GM21526 (cell line): ENCODE data around the gene ST6GALNAC1.
"Not testable (repeated sequence)": the region's sequence is repeated elsewhere in the genome, so short reads cannot be mapped to it uniquely, and the experiment has no call there.

Source experiments
- ATAC-seq: cut with Tn5 transposase; IDR thresholded peaks from one replicate; pipeline ENCODE4 v1.9.1; 2021; ENCODE audit warnings: moderate library complexity; ENCODE audit not compliant: unreplicated experiment, low FRiP score

ST6GALNAC1 gene

GRCh38 chr17:76644995-76645394, 1.4 kb upstream of the ST6GALNAC1 start:
- no peak for ATAC-seq

DNA sequence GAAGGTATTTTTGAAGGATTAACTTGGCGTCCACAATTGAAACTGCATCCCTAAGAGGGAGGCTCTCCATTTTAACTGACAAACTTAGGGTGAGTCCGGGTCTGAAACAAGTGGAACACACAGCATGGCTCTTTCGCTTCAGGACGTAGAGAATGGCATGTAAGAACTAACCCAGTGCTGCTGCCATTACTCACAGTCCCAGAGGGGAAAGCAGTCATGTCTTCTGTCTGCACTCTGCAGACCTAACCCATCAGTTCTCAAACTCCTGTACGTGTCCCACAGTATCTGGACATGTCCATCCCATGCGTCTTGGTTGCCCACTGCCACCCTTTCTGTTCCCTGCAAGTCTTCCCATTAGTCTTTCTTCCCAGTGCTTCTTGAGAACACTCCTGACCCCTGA, 563 bp downstream of the ST6GALNAC1 start:
- no peak for ATAC-seq

- no peak for ATAC-seq
These were observed 1.5 kb downstream of the ST6GALNAC1 start for GRCh38 chr17:76642032-76642561.

DNA sequence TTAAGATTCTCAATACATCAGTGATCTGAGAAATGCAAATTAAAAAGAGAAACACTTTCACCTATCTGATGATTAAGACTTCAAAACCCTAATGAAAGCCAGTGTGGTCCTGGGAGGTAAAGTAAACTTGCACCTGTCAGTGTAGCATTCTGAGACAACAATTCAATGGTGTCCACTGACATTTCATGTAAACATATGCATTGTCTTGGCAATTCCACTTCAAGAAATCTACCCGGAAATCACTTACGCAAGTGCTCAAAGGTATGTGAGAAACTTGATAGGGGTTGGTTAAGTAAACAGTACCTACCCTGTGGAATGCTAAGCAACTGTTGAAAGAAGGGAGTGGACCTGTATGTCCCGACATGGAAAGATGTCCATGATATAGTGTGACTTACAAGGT, 2.1 kb downstream of the ST6GALNAC1 start:
- ATAC-seq, result no peak

GRCh38 chr17:76640550-76641380, 2.8 kb downstream of the ST6GALNAC1 start:
- no peak for ATAC-seq

- ATAC-seq, result no peak
These were observed 5.3 kb downstream of the ST6GALNAC1 start for GRCh38 chr17:76638263-76638662.

DNA sequence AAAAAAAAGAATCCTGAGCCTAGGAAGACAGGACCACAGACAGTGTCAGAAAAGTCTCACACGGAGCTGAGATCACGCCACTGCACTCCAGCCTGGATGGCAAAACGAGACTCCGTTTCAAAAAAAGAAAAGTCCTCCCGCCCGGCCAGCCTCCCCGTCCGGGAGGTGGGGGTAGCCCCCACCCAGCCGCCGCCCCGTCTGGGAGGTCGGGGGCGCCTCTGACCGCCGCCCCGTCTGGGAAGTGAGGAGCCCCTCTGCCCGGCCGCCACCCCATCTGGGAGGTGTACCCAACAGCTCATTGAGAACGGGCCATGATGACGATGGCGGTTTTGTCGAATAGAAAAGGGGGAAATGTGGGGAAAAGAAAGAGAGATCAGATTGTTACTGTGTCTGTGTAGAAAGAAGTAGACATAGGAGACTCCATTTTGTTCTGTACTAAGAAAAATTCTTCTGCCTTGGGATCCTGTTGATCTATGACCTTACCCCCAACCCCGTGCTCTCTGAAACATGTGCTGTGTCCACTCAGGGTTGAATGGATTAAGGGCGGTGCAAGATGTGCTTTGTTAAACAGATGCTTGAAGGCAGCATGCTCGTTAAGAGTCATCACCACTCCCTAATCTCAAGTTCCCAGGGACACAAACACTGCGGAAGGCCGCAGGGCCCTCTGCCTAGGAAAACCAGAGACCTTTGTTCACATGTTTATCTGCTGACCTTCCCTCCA, 6.9 kb downstream of the ST6GALNAC1 start:
- ATAC-seq, result not testable (repeated sequence)

GRCh38 chr17:76635659-76636360, 7.7 kb downstream of the ST6GALNAC1 start:
- ATAC-seq, result no peak

DNA sequence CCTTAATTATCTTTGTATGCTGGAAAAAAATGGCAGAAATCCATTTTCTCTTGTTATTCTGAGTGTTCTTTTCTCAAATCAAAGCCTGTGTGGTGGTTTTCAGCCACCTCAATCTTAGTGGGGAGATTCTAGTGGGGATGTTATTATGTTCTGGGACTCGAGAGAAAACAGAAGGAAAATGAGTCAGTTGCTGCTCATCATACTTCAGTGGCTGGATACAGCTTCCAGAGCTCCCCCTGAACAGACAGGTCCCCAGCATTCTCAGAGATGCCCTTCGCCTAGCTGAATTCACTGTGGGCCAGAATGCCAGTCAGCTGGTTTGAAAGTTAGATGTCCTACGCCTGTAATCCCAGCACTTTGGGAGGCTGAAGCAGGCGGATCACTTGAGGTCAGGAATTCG, 8.5 kb downstream of the ST6GALNAC1 start:
- no peak for ATAC-seq

DNA sequence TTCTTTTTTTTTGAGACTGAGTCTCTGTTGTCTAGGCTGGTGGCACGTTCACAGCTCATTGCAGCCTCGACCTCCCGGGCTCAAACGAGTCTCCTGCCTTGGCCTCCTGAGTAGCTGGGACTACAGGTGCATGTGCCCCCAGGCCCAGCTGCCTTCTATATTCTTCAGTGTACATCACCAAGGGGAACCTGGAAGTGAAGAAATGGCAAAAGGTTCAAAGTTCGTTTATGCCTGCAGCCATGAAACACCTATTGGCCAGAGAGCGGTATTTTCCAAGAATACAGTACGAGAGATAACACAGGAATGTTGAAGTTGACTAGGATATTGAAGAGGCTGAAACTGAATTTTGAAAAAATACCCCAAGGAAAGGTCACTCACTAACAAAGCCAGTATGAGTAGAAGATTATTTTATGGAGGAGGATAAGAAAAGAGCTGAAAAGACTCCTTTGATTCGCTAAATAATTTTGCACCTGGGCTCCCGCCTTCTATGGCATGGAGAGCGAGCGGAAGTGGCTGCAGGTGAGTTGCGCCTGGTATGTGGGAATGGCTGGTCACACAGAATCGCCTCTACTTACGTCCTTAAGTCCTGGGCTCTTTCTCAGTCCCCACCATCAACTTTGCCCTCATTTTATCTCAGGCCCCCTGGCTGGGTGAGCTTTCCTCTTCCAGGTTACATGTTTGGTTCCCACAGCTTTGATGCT, 9.8 kb downstream of the ST6GALNAC1 start:
- no peak for ATAC-seq

DNA sequence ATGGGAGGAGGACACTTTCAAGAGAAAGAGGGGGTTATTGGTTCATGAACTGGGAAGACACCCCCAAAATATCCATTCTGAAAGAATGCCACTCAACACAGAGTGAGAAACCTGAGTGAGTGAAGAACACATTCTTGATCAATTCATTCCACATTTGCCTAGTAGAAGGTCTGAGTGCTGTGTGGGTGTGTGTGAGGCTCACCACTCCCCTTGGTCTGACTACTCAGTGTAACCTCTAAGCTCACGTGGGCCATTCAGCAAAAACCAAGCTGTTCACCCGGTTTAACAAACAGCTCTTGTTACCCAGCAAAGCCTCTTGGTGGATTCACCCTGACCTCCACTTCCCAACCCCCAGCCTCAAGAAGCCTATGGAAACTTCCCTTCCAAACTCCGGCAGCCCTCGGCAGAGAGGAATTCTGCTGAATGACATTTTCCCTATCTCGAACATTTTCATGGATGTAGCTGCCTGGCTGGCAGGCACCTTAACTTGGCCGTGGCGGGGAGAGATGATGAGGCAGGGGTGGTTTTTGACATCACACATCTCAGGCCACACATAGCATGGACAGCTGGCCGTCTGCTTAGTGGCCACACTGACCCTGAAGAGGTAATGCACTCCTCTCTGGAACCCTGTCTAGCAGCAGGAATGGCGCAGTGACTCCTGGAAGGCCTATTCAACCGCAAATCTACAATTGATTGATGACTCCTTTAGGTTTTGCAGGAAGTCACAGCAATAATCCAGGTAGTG, 11.6 kb downstream of the ST6GALNAC1 start:
- no peak for ATAC-seq

GRCh38 chr17:76630151-76630550, 13.4 kb downstream of the ST6GALNAC1 start:
- no peak for ATAC-seq

- ATAC-seq, result no peak
These were observed 16.0 kb downstream of the ST6GALNAC1 start for GRCh38 chr17:76627510-76627909.

GRCh38 chr17:76626442-76626841, 17.1 kb downstream of the ST6GALNAC1 start:
- ATAC-seq, result no peak

GRCh38 chr17:76625496-76625895, 18.1 kb downstream of the ST6GALNAC1 start:
- ATAC-seq, result no peak

DNA sequence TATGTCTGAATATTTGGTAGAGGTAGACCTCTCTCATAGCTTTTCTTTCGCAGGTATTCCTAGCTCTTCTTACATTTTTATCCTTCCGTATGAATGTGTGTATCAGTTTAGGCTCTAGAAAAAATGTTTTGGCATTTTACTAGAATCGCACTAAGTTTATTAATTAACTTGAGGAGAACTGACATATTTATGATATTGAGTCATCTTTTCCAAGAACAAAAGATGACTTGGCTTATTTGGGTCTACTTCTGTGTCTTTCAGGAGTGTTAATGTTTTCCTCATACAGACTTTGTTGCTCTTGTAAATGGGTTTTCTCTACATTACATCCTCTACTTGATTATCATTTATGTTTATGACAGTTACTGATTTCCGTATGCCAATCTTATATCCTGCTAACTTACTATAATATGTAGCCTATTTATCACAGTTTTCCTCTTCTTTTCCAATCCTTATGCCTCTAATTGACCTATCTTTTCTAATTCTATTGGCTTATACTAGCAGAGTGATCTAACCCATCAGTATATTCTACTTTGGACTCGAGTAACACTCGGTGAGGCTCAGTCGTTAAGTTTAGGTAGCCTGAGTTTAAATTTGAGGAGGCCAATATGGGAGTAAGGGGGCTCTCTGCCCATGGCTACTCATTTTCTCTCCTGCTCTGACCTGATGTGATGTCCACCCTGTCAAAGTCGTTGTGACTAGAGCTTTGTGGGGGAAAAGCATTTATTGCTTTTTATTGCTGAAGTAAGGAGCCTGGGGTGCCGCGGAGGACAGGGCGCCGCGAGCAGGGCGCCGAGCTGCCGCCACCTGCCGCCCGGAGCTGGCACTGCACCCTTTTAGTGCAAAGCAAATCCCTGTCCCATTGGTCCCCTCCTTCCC, 20.0 kb downstream of the ST6GALNAC1 start:
- ATAC-seq, result no peak

- no peak for ATAC-seq
These were observed 25.7 kb downstream of the ST6GALNAC1 start for GRCh38 chr17:76617838-76618237.

- no peak for ATAC-seq
These were observed 28.5 kb downstream of the ST6GALNAC1 start for GRCh38 chr17:76614912-76615617.
